ENCODE measurements around the gene COL11A2.

The COL11A2 gene

DNA sequence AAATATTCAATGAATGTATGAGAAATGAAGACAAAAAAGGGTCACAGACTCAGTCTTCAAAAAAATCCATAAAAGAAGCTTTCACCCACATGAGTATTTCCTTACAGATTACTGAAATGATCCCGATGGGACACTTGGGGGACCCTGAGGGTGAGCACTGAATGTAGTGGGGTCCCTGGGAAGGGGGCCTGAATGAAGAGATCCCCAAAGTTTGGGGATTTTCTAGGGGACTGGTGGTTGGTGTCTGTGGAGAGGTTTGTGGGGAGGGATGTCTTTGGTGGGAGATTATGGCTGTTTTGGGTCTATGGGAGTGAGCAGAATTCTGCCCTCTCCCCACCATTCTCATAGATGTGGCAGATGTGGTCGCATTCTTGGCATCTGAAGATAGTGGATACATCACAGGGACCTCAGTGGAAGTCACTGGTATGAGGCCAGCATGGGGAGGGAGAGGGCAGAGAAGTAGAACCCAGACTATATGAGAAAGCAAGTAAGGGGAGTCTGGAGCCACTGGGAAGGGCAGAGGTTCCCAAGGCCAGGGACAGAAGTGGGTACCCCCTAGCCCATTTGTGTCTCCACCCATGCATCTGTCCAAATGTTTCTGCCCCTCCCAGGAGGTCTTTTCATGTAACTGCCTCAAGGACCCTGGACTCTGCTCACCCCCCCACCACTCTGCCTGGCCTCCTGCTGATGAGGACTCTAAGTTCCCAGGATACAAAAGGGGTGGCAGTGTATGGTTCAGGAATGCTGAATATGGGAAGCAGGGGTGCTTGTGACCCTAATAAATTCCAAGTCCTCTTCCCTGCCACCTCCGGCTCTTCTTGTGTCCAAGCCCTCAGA lies 14.0 kb upstream of the COL11A2 start:
- FAIRE-seq, result no peak

- no peak for FAIRE-seq
These were observed 13.1 kb upstream of the COL11A2 start for GRCh38 chr6:33205191-33206026.

DNA sequence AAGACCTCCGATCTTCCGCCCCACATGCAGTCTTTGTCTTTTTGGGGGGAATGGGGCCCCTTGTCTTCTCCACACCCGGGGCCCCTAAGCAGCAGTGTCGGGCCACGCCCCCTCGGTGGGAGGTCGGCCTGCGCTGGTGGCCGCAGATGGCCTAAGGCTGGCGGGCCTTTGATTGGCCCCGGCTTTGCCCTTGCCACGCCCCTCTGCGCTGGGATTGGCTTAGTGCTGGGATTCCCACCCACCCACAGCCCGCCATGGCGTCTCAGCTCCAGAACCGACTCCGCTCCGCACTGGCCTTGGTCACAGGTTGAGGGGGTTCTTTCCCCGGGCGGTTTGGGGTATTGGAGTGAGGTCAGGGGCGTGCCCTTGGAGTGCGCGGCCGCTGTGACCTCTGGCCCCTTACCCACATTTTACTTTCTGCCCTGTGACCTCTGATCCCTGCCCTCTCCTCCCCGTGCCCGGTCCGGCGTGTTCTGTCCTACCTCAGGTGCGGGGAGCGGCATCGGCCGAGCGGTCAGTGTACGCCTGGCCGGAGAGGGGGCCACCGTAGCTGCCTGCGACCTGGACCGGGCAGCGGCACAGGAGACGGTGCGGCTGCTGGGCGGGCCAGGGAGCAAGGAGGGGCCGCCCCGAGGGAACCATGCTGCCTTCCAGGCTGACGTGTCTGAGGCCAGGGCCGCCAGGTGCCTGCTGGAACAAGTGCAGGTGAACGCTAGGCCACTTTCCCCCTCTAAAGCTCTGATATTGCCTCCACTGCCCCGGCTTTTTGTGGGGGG lies 12.3 kb upstream of the COL11A2 start, which contains the start of gene HSD17B8:
TSS of gene HSD17B8 (plus strand) at position 241 of the 776 bp plus-strand sequence. CDS start at position 255, 14 bp downstream.
- FAIRE-seq, result no peak

DNA sequence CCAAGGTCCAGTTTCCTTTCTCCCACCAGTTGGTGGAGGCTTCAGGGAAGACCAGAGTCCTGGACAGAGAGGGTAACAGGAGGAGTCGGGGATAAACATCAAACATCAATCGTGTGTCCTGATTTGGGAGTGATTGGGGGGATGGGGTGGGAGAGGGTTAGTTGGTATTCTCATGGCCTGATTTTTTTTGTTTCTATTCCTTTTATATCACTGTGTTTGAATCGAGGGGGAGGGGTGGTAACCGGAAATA lies 11.8 kb upstream of the COL11A2 start:
- FAIRE-seq, result no peak

GRCh38 chr6:33203443-33204164 lies 11.3 kb upstream of the COL11A2 start:
- FAIRE-seq, result no peak

DNA sequence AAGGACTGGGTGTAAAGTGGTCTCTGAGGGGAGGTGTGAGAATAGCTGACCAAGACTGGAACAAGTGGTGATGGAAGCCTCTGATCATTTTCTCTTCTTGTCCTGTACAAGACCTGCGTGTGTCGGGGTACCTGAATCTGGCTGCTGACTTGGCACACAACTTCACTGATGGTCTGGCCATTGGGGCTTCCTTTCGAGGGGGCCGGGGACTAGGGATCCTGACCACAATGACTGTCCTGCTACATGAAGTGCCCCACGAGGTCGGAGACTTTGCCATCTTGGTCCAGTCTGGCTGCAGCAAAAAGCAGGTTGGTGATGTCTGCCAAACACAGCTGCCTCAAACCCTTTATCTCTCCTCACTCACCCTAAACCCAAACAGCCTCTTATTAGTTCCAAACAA lies 10.5 kb upstream of the COL11A2 start:
- no peak for FAIRE-seq

DNA sequence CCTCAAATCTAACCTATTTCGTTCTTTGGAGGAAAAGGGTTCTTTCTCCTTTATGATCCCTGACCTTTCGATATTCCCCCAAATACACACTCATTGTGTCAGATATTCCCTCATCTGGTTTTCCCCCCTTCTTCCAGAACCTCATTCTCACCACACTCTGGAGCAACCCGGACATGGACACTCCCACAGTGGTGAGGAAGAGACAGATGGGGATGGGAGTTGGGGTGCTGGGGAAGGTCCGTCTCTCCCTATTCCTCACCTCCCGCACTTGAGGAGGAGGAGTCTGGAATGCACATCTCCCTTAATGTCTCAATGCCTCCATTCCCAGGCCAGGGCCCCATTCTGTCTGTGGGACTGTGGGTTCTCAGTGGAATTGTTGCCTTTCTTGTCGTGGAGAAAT lies 9.7 kb upstream of the COL11A2 start:
- no peak for FAIRE-seq

DNA sequence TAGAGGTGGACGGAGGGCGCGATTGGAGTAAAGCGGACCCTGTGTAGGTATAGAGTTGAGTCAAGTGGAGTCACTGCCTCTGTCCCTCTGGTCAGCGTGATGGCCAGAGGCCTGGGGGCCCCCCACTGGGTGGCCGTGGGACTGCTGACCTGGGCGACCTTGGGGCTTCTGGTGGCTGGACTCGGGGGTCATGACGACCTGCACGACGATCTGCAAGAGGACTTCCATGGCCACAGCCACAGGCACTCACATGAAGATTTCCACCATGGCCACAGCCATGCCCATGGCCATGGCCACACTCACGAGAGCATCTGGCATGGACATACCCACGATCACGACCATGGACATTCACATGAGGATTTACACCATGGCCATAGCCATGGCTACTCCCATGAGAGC lies 8.9 kb upstream of the COL11A2 start:
- FAIRE-seq, result no peak

- FAIRE-seq, result peak; percentile 70
These were observed 8.2 kb upstream of the COL11A2 start, which contains the start of the genes RXRB and SLC39A7 for GRCh38 chr6:33200219-33201146. Gene RXRB (minus strand): TSS chr6:33200665. CDS start chr6:33200476, 189 bp downstream. Gene SLC39A7 (plus strand): TSS chr6:33200867. CDS start chr6:33201246, 379 bp downstream.

DNA sequence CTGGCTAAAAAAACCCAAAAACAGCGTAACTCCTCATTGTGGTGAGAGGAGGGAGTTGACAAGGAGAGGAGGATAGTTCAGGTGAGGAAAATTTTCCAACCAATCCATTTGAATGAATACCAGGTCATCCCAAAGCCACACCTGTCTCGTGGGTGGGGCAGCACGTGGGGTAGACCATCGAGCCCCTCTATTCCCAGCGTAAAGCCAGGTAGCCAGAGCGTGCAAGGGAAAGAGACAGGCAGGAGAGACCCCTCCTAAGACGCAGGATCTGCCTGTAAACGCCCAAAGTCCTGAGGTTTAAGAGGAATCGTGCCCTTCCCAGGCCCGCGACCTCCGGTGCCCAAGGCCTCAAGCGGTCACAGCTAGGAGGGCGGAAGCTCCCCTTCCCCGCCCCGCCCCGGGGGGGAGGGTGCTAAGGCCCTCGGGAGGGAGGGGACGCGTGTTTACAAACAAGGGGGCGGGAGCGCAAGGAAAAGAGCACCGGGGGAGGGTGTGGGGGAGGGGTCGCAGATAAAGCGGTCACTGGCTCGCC lies 7.5 kb upstream of the COL11A2 start:
- no peak for FAIRE-seq

GRCh38 chr6:33198853-33199436 lies 6.7 kb upstream of the COL11A2 start:
- no peak for FAIRE-seq

DNA sequence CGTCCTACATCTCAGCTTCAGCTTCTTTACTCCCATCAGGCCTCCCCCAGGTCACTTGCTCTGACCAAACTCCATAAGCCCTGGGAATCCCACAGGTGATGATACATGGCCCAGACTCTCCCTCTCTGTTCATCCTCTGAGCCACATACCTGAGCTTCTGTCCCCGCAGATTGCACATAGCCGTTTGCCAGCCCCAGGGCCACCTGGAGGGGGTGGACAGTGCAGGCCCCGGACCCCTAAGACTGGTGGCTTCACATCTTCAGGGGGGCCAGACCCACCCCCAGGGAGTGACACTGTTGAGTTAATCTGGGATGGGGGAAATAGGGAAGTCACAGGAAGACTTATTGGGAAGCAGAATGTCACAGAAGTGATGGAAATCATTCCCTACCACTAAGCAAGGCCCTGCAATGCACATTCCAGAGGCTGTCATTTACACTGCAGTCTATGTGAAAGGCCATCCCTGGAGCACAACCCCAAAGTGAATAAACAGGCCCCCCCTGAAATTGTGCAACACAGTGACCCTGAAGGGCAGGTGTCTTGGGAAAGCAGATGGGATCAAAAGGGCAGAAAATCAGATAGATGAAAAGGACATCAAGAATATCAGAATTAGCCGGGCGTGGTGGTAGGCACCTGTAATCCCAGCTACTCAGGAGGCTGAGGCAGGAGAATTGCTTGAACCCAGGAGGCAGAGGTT lies 6.0 kb upstream of the COL11A2 start:
- FAIRE-seq, result no peak

DNA sequence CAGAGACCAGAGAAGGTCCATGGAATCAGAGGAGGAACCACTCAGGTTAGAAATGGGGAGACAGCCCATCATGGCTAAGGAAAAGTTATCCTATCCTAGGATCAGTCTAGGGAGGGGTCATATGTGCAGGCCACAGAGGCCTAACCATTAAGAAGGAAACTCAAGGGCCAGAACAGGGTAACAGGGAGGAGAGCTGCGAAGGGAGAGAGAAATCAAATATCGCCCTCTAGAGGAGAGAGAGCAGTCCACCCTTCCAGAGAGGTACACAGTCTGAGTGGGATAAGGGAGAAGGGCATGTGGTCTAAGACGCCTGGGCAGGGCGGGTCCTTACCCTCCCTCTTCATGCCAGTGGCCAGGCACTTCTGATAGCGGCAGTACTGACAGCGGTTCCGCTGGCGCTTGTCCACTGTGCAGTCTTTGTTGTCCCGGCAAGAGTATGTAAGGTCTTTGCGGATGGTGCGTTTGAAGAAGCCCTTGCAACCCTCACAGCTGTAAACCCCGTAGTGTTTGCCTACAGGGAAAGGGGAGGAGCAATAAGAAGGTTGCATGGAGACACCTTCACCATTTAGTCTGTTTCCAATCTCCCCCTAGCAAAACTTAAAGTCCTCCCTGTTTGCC lies 5.3 kb upstream of the COL11A2 start:
- FAIRE-seq, result no peak

- FAIRE-seq, result no peak
These were observed 3.3 kb upstream of the COL11A2 start for GRCh38 chr6:33195304-33196165.

- FAIRE-seq, result no peak
These were observed 2.2 kb upstream of the COL11A2 start for GRCh38 chr6:33194431-33194979.

- no peak for FAIRE-seq
These were observed 1.4 kb upstream of the COL11A2 start for GRCh38 chr6:33193619-33194018.

- FAIRE-seq, result no peak
These were observed 670 bp upstream of the COL11A2 start for GRCh38 chr6:33192671-33193602.

All from endometrium (tissue), 2 donors.